Stimulated activated naive CD8-positive, alpha-beta T cell treated with anti-CD3 and anti-CD28 coated beads, Interleukin-15, Interleukin-2, amounts not matched to agents 100 ng/mL and 50 ng/mL, for 24 hours (primary cell): Measurements from ENCODE around the gene CDH4.

Experiments used
- H3K27ac Mint-ChIP-seq: one replicate; pipeline ENCODE4 v1.8.0; 2021; ENCODE audit warnings: mild to moderate bottlenecking, mixed read lengths
- H3K27me3 Mint-ChIP-seq: one replicate; pipeline ENCODE4 v1.8.0; 2021; ENCODE audit warnings: mixed read lengths
- H3K36me3 Mint-ChIP-seq: one replicate; pipeline ENCODE4 v1.8.0; 2021; ENCODE audit warnings: low read depth, mixed read lengths
- H3K4me1 Mint-ChIP-seq: one replicate; pipeline ENCODE4 v1.8.0; 2021; ENCODE audit warnings: low read depth, mixed read lengths
- H3K4me3 Mint-ChIP-seq: one replicate; pipeline ENCODE4 v1.8.0; 2021; ENCODE audit warnings: mild to moderate bottlenecking, mixed read lengths
- H3K9me3 Mint-ChIP-seq: one replicate; pipeline ENCODE4 v1.8.0; 2021; ENCODE audit warnings: mixed read lengths

The CDH4 gene

DNA sequence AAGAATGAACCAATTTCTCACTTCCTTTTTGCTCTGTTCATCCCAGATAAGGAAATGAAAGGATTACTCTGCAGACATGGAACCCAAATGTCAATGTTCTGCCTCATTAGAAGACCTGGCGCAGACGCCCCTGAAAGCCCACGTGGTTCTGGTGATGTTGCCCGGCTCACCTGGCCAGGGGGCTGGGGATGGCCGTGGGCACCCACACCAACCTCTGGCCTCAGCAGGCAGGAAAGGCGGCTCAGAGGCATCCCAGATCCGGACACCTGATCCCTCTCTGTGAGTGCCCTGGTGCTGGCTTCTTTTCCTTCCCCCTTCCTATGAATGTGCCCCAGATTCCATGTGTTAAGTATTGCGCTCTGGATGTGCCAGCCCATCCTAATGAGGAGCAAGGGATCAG lies 33.6 kb downstream of the CDH4 start:
- H3K9me3 Mint-ChIP-seq, result peaks cover 5% of the 10 kb centered on the region
- no peaks in the 10 kb centered on the region for H3K4me1 Mint-ChIP-seq
- H3K4me3 Mint-ChIP-seq, result no peak overlapping the region
- peaks cover 4% of the 10 kb centered on the region for H3K36me3 Mint-ChIP-seq
- no peak overlapping the region for H3K27ac Mint-ChIP-seq
- no peaks in the 10 kb centered on the region for H3K27me3 Mint-ChIP-seq

DNA sequence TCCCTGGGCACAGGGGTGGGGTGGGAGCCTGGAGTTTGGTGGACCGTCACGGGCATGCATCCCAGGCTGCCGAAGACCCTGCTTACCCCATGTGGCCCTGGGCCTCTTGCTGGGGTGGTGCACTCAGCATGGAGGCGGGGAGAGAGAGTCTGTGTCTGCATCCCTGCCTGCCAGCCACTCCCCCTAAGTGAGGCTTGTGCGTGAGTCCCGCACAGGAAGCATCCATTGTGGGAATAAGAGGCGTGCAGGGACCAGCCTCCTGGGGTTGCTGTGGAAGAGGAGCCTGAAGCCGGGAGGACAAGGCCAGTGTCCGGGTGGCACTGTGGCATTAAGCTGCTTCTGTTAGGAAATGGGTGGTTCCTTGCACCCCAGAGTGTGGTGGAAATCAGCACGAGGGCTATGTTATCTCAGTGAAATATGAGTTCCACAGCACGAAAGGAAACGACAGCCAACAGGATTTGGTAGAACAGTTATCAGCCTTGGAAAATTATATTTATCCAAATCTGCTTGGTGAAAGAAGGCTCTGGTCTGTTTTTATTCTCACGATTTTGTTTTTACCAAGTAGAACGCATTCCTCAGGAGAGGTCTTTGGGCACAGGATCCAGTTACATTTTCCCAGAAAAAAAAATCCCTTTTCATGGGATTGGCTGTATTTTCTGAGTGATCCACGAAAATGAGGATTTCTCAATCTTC lies 35.7 kb downstream of the CDH4 start:
- Mint-ChIP-seq H3K27ac (no peak overlapping the region), H3K27me3 (no peaks in the 10 kb centered on the region), H3K4me3 (no peak overlapping the region)

DNA sequence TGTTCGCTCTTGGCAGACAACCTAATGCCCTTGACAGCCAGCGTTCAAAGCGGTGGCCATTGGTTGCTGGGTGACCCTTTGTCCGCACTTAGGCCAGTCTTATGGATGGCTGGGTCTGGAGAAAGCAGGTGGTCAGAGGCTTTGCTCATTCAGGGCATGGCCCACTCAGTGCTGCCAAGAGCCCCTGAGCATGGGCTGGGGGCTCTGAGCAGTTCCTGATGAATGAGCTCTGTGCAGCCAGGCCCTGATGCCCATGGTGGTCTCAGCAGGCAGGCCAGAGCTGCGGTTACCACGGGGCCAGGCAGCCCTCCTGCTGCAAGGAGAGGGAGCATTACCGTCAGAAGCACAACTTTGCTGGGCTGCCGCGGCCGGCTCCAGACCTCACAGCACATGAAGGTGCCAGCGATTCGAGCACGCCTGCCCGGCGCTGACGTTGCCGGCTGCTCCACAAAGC lies 36.3 kb downstream of the CDH4 start:
- Mint-ChIP-seq H3K4me1 (no peaks in the 10 kb centered on the region), H3K36me3 (no peaks in the 10 kb centered on the region), H3K27ac (no peak overlapping the region), H3K27me3 (no peaks in the 10 kb centered on the region), H3K9me3 (no peaks in the 10 kb centered on the region), H3K4me3 (no peak overlapping the region)

More for the DNA sequence above, 35.7 kb downstream of the CDH4 start:
- H3K4me1 Mint-ChIP-seq, result no peaks in the 10 kb centered on the region
- peaks cover under 1% of the 10 kb centered on the region for H3K9me3 Mint-ChIP-seq
- no peaks in the 10 kb centered on the region for H3K36me3 Mint-ChIP-seq

DNA sequence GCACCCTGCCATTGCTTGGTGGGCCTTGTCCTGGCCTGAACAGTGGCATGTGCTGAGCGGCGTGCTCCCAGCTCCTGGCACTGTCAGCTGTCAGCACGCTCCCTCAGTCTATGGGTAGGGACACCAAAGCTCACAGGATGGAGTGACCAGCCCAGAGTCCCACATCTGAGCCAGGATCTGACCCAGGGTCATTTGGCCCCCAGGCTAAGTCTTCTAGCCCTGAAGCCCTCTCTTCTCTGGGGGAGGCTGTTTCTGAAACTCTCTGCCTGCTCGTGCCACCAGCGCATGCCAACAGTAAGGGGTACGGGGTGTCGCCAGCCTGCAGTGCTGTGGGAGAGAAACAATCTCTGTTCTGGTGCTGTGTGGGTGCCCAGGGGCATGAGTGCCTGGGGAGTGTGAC lies 37.1 kb downstream of the CDH4 start:
- H3K36me3 Mint-ChIP-seq, result no peaks in the 10 kb centered on the region
- H3K9me3 Mint-ChIP-seq, result no peaks in the 10 kb centered on the region
- no peaks in the 10 kb centered on the region for H3K27me3 Mint-ChIP-seq
- no peak overlapping the region for H3K27ac Mint-ChIP-seq
- H3K4me3 Mint-ChIP-seq, result no peak overlapping the region
- H3K4me1 Mint-ChIP-seq, result no peaks in the 10 kb centered on the region

DNA sequence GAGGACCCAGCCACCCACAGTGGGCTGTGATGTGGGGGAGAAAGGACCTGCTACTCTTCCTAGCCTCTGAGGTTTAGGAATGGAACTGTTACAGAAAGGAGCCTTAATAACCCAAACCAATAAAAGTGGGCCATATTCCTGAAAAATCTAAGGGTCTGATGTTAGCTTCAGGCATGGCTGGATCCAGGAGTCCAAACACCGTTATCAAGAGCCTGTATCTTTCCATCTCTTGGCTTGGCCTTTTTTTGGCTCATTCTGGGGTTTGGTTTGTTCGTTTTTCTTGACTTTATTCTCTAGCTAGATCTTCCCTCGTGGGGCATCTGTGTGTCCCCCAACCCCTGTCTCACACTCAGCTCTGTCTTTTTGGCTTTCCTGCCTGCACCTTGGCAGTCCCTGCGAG lies 38.7 kb downstream of the CDH4 start:
- Mint-ChIP-seq H3K36me3 (no peaks in the 10 kb centered on the region), H3K4me3 (no peak overlapping the region), H3K27me3 (no peaks in the 10 kb centered on the region), H3K4me1 (no peaks in the 10 kb centered on the region), H3K9me3 (no peaks in the 10 kb centered on the region), H3K27ac (no peak overlapping the region)

DNA sequence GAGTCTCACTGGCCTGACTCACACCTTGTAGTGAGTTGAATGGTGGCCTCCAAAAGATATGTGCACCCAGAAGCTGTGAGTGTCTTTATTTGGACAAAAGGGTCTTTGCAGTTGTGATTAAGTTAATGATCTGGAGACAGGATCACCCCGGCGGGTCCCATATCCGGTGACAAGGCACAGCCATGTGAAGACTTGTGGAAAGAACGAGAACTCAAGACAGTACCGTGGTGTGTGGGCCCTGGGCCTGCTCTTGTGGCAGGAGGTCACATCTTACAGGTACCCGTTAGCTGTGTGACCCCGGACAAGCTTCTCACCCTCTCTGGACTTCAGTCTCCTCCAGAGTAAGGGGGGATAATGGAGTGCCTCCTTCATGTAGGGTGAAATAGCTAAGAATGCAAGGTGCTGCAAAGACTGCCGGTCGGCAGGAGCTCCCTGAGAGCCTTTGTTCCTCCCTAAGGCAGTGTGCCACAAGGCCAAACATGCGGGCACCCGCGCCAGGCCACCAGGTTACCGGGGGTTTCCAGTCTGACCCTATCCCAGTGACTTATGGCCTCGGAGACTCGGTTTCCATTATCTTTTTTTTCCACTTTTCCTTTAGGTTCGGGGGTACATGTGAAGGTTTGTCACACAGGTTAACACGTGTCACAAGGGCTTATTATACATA lies 39.2 kb downstream of the CDH4 start:
- Mint-ChIP-seq H3K36me3 (no peaks in the 10 kb centered on the region), H3K27me3 (no peaks in the 10 kb centered on the region), H3K4me3 (no peak overlapping the region), H3K9me3 (no peaks in the 10 kb centered on the region), H3K4me1 (no peaks in the 10 kb centered on the region), H3K27ac (no peak overlapping the region)

DNA sequence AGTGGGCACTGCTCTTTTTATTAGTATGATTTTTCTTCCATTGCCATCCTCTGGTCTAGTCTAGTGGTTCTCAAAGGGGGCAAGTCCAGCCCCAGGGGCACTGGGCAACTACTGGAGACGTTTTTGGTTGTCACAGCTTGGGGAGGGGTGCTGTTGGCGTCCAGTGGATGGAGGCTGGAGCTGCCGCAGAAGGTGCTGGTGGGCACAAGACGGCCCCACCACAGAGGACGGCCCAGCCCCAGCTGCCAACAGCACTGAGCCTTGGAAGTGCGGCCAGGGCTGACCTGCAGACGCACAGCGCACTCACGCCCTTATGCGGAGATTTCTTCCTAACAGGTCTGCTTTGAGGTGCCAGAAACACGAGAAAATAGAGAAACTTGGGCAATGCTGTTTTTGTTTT lies 40.3 kb downstream of the CDH4 start:
- no peak overlapping the region for H3K27ac Mint-ChIP-seq
- H3K36me3 Mint-ChIP-seq, result no peaks in the 10 kb centered on the region
- H3K4me1 Mint-ChIP-seq, result no peaks in the 10 kb centered on the region
- no peaks in the 10 kb centered on the region for H3K9me3 Mint-ChIP-seq
- H3K27me3 Mint-ChIP-seq, result no peaks in the 10 kb centered on the region
- H3K4me3 Mint-ChIP-seq, result no peak overlapping the region

DNA sequence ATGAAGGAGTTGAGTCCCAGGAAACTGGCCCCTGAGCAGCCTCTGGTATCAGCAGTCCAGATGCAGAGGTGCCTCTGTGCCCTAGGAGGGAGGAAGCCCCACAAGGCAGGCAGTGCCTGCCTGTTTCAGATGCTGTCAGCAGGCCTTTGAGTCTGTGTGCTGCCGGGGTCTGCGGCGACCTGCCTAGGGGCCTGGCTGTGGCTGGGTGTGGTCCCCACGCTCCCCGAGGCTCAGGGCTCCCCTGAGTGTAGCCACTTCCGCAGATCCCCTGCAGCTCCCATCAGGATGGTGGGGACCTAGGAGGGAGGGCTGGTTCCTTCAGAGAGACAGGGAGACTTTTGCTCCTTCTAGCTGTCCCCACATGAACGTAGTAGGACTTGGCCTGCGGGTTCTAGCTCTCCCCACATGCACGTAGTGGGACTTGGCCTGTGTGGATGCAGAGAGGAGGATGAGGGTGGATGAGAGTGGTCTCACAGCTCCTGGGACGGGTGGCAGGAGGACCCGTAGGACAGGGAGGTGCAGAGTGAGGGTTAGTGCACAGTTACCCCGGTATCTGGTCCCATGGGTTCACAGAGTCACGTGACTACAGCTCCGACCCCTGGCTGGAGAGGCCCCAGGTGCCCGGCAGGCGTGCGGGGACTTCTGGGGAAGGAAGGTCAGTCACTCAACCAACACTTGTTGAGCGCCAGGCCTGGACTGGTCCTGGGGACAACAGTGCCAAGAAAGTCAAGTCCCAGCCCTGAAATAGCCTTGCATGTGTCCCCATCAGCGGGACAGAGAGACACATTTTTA lies 41.0 kb downstream of the CDH4 start:
- no peaks in the 10 kb centered on the region for H3K4me1 Mint-ChIP-seq

DNA sequence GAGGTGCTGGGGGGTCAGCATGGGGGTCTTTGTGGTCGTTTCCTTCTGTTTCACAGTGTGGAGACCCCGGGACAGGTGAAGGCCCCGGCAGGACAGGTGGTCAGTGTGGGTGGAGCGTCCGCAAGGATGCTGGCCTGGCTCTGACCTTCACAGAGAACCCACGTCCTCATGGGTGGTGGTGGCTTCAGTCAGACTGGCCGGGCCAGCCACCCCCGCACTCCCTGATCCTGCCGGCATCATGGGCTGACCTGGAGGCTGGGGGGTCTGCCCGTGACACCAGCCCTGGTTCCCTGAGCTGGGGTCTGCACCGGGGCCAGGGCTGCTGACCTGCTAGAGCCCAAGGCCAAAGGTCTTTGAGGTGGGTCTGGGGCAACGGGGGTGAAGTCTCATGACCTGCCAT lies 41.9 kb downstream of the CDH4 start:
- Mint-ChIP-seq H3K4me1 (no peaks in the 10 kb centered on the region), H3K9me3 (no peaks in the 10 kb centered on the region), H3K4me3 (no peak overlapping the region), H3K27ac (no peak overlapping the region), H3K27me3 (no peaks in the 10 kb centered on the region), H3K36me3 (no peaks in the 10 kb centered on the region)

More for the DNA sequence above, 41.0 kb downstream of the CDH4 start:
- Mint-ChIP-seq H3K36me3 (no peaks in the 10 kb centered on the region), H3K27me3 (no peaks in the 10 kb centered on the region), H3K4me3 (no peak overlapping the region), H3K9me3 (no peaks in the 10 kb centered on the region), H3K27ac (no peak overlapping the region)

DNA sequence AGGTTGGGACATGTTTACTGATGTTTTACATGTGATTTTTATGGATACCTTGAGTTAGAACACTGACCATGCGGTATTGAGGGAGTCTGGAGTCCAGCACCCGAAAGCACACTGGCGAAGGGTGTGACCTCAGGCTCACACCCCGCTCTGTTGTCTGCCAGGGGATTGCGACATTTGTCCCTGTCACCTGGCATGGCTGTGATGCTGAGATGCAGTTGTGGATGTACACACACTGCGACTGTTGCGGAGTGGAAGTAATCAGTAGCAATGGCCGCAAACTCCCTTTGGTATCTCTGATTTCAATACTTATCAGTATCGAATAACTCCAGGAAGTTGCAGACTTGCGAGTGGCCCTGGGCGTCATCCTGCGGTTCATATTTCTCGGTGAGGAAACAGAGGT lies 43.2 kb downstream of the CDH4 start:
- no peak overlapping the region for H3K4me3 Mint-ChIP-seq
- no peaks in the 10 kb centered on the region for H3K36me3 Mint-ChIP-seq
- no peak overlapping the region for H3K27ac Mint-ChIP-seq
- no peaks in the 10 kb centered on the region for H3K9me3 Mint-ChIP-seq
- no peaks in the 10 kb centered on the region for H3K4me1 Mint-ChIP-seq
- no peaks in the 10 kb centered on the region for H3K27me3 Mint-ChIP-seq

DNA sequence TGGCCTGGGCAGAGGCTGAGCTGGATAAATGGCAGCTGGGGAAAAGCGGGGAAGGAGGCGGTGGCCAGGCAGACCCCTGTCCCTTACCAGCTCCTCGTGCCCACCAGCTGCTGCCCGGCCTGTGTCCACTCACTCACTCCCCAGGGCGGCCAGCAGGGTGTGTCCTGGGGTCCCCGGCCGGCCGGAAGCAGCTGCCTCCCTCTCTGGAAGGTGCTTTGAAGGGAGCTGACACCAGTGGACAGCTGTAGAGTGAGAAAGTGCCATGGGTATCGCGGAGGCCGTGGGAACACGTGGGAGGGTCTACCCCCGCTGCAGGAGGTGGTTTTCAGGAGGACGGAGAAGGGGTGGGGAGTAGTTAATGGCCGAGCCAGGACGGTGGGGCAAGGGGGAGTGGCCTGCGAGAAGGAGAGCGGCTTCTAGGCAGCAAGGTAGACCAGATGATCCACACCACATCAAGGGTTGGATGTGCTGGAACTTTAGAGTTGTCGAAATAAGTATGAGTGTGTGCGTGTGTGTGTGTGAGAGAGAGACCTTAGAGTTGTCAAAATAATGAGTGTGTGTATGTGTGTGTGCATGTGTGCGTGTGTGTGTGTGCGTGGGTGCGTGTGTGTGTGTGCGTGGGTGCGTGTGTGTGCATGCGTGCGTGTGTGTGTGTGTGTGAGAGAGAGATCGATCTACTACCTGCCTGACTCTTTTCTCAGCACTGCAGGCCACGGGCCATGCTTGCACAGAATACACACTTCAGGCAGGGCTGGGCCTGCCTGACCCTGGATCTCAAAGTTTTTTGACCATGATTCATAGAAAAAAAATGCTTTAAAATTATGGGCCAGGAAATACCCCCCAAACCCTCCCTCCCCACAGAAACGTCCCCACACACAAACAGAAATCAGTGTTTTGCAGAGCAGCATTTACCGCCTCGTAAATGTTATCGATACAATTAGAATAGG lies 43.9 kb downstream of the CDH4 start:
- Mint-ChIP-seq H3K4me3 (no peak overlapping the region), H3K36me3 (no peaks in the 10 kb centered on the region), H3K4me1 (no peaks in the 10 kb centered on the region), H3K9me3 (no peaks in the 10 kb centered on the region), H3K27ac (no peak overlapping the region), H3K27me3 (no peaks in the 10 kb centered on the region)

DNA sequence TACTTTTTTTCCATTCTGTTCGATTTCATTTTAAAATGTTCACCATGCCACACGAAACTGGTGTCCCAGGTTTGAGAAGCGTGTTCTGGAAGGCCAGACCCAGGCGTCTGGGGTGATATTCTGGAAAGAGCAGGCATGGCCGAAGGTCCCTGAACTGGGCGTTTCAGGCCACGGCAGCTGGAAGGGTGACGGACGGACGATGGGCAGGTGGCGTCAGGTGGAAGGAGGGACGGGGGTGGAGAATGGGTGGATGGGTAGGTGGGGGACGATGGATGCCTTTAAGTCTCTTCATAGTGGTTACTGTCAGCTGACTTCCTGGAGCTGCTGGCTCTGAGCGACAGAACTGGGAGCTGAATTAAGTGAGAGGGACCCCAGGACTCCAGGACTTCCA lies 44.6 kb downstream of the CDH4 start:
- Mint-ChIP-seq H3K36me3 (no peaks in the 10 kb centered on the region), H3K9me3 (no peaks in the 10 kb centered on the region), H3K4me1 (no peaks in the 10 kb centered on the region), H3K27ac (no peak overlapping the region), H3K4me3 (no peak overlapping the region), H3K27me3 (no peaks in the 10 kb centered on the region)

DNA sequence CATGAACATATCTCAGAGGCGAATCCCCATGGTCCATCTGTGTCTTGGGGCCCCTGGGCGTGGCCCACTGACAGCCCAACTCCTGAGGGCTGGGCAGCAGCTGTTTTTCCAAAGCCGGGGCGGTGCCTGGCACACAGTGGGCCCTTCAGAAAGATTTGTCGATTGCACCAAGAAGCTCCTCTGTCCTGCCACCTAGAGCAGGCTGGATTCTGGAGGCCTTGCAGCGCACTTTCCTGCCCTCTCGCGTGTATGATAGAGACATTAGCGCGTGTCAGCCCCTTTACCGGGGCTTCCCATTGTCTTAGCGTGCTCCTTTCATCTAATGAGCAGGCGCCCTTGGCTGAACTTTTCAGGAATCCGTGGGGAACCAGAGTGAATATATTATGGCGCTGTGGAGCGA lies 45.4 kb downstream of the CDH4 start:
- no peak overlapping the region for H3K27ac Mint-ChIP-seq
- no peak overlapping the region for H3K4me3 Mint-ChIP-seq
- H3K36me3 Mint-ChIP-seq, result no peaks in the 10 kb centered on the region
- H3K27me3 Mint-ChIP-seq, result no peaks in the 10 kb centered on the region
- no peaks in the 10 kb centered on the region for H3K9me3 Mint-ChIP-seq
- H3K4me1 Mint-ChIP-seq, result no peaks in the 10 kb centered on the region

DNA sequence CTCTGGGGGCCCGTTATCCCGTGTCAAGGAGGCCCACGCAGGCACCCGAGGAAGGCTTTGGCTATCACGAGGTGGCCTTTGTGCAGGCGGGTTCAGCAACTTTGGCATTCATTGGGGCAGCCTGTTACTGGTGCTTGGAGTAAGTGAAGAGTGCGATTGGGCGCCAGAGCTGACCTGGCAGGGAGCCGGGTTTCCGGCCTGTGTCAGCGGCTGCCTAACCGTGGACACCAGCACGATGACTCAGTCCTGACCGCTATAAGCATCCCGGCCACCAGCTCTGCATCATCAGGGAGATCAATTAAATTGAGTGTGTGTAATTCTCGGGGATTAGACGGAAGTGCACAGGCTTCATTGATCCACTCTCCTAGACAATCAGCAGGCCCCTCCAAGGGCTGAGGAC lies 45.9 kb downstream of the CDH4 start:
- no peaks in the 10 kb centered on the region for H3K4me1 Mint-ChIP-seq
- H3K4me3 Mint-ChIP-seq, result no peak overlapping the region
- H3K9me3 Mint-ChIP-seq, result no peaks in the 10 kb centered on the region
- no peaks in the 10 kb centered on the region for H3K27me3 Mint-ChIP-seq
- no peaks in the 10 kb centered on the region for H3K36me3 Mint-ChIP-seq
- H3K27ac Mint-ChIP-seq, result no peak overlapping the region
